GM19467 (cell line): ENCODE measurements around the gene CCL4.
A peak's percentile ranks its signal among the peaks of the same experiment; 100 is the strongest.
"Not testable (repeated sequence)": the region's sequence is repeated elsewhere in the genome, so short reads cannot be mapped to it uniquely, and the experiment has no call there.

Experiments
- ATAC-seq: cut with Tn5 transposase; IDR thresholded peaks from one replicate; pipeline ENCODE4 v1.9.1; 2021; ENCODE audit warnings: mild to moderate bottlenecking, moderate library complexity; ENCODE audit not compliant: unreplicated experiment

Gene CCL4

DNA sequence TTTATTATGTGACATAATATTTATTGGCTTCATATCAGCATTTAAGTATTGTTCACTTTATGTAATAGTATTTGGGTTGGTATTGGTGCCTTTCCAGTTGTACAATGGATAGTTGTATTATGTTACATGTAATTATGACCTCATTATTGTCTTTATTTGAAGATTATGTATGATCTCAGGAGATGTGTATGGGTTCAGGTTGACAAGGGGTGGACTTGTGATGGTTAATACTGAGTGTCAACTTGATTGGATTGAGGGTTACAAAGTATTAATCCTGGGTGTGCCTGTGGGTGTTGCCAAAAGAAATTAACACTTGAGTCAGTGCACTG is 12.0 kb downstream of the CCL4 start:
- ATAC-seq, result not testable (repeated sequence)

DNA sequence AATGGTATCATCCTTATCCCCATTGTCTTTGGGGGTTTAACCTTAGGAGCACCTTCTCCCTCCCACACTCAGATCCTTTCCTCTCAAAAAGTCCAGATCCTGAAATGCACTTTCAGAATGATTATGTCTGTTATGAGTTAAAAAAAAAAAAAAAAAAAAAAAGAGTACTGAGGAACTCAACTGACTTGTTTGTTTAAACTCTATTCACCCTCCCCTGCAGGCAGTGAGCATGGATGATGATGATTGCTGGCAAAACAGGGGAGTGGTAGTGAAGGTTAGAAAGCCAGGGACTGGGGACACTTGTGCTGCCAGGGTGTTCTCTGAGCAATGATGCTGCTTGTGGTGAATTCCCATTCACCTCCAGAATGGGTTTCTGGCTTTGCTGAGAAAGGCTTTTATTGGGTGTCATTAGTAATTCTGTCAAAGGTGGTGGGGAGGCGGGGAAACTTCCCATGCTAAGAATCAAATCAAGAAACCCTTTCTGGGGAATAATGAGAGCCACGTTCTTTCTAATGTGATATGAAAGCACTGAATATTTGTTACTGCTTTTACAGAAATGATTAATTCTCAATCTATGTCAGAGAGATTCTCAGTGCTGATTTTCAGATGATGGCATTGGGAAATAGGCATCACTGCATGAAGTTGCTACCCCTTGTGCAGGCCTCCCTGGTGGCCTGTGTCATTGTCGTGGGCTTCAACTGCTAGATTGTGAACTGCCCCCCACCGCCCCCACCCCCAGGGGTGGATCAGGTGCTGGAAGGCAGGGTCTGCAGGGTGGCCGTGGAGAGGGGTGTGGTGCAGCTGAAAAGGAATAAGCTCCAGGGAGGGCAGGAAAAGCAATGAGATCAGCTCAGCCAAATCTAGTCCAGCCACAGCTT is 14.1 kb downstream of the CCL4 start:
- ATAC-seq, result no peak

DNA sequence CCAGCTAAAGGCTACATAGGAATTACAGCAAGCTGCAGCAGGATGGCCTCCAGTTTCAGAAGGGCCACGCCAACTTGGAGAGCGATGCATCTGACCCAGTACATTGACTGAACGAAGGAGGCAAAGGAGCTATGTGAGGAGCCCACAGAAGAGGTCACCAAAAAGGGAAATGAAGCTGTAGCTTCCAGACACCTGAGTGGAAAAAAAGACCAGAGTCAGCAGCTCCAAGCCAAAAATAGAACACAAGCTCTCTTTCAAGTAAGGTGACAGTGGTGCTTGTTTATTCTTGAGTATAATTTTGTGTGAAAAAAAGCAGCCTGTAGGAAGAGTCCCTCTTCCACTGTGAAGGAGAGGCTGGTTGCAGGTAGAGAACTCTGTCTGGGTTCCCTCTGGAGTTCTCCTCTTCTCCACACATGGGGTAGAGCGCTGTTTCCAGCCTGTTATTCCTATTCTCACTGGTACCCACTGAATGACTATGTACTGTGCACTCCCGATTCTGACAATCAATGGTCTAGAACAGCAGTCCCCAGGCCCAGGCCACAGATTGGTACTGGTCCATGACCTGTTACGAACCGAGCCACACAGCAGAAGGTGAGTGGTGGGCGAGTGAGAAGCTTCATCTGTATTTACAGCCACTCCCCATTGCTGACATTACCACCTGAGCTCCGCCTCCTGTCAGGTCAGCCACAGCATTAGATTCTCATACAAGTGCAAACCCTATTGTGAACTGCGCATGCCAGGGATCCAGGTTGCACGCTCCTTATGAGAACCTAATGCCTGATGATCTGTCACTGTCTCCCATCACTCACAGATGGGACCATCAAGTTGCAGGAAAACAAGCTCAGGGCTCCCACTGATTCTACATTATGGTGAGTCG is 15.1 kb downstream of the CCL4 start:
- ATAC-seq, result no peak

DNA sequence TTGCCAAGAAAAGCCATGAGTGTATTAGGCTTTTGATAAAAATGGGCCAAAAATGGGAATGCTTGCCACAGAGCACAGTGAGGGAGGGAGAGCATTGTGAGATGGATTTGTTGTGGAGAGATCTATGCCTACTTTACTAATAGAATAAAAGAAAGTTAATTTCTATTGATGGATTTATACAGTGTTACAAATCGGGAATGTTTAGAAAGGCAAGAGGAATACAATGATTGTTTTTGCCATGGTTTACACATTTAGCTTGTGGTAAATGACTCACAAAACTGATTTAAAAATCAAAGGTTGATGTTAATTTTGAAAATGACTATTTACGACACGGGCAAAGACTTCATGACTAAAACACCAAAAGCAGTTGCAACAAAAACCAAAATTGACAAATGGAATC is 16.6 kb downstream of the CCL4 start:
- ATAC-seq, result no peak

DNA sequence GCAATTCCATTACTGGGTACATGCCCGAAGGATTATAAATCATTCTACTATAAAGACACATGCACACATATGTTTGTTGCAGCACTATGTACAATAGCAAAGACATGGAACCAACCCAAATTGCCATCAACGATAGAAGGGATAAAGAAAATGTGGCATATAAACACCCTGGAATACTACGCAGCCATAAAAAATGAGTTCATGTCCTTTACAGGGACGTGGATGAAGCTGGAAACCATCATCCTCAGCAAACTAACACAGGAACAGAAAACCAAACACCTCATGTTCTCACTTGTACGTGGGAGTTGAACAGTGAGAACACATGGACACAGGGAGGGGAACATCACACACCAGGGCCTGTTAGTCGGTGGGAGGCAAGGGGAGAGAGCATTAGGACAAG is 17.5 kb downstream of the CCL4 start:
- ATAC-seq, result not testable (repeated sequence)

DNA sequence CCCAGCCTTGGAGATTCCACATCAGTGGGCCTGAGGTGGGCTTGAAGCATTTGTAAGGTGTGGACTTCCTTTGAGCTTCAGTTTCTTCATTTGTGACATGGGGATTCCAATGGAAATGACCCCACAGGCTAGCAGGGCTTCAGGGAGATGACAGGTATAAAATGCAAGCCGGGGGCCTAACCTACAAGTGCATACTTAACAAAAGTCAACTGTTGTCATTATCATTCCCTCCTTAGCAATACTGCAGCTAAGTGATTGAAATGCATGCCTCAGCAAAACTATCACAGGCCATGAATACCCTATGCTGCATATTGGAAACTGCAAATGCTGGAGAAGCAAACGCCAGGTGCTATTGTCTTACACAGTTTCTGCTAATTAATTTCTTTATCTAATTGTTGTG is 19.8 kb downstream of the CCL4 start:
- ATAC-seq, result no peak

DNA sequence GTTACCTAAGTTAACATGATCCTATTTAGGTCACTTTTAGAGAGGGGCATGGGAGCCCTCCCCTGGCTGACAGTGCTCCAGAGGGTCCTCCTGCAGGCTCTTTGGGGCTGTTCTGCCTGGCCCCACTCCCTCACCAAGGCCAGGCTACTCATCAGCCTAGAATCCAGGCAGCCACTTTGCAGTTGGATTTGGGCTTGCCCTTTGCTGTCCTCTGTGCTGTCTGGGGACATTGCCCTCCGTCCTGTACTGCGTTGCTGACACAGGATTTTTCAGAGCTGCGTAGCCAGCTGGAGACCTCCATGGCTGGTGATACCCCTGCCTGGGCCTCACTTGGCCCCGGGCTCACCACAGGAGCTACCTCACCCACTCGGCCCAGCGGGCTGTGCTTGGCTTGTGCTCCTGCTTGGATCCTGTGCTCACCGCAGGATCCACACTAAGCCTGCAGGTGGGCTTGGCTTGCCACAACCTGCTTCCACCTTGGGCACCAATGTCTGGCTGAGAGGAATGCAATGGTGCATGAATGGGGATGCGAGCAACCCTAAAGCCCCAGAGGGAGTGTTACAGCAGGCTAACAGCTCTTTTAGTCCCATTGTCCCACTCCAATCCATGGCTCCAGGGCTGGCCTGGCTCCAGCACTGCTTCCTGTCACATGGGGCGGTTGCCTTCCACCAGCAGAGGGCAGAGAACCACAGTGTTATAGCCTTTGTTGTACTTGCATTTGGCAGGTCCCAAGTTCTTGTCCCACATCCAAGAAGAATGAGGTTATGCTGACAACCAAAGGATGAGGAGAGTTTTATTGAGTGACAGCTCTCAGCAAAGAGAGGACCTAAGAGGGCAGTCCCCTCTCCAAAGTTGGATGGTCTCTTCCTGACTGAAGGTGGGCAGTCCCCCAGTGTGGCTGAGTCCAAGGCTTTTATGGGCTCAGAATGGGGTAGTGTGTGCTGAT is 21.5 kb downstream of the CCL4 start:
- no peak for ATAC-seq

DNA sequence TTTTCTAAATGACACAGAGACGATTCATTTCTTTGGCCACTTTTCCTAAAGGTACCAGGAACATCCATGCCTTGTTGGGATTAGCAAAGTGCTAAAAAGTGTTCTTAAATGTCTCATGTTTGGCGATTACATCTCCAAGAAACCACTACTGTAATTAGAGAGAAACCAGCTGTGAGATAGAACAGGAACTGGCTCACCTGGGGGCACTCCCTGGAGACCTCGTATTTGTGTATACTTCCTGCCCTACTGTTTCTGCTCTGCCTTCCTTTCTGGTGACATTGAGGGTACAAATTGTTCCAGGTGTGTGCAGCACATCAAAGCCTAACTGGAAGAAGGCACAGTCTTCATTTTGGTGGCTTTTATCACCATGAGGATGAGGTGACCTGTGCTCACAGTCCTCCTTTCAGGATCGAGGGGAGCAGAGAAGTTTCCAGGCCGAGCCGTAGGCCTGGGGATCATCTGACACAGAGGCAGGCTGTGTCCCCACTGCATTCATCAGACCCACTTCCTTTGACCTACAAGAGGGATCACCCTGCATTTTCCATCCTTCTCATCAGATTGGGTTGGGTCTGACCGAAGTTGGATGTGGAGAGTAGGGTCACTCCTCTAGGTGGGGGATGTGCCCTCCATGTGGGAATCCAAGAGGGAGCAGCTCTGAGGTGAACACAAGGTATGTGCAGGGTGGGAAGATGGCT is 23.7 kb downstream of the CCL4 start:
- ATAC-seq, result peak; percentile 53

DNA sequence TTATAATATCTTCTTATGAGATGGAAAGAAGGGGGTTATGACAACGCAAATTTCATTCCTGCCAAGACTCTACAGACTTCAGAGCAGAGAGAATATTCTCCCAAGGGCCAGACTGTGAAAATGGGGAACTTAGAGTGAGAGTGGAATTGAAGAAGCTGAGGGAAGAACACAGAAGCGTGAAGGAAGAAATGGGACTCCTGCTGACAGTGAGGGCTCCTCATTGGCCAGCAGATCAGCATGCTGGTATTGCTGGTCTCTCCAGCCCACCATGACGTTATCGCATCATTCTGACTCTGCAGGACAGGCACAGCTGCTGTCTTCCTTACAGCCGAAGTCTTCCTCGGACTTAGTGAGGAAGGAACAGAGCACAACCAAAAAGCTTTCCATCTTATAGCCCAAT is 24.3 kb downstream of the CCL4 start:
- ATAC-seq, result no peak

DNA sequence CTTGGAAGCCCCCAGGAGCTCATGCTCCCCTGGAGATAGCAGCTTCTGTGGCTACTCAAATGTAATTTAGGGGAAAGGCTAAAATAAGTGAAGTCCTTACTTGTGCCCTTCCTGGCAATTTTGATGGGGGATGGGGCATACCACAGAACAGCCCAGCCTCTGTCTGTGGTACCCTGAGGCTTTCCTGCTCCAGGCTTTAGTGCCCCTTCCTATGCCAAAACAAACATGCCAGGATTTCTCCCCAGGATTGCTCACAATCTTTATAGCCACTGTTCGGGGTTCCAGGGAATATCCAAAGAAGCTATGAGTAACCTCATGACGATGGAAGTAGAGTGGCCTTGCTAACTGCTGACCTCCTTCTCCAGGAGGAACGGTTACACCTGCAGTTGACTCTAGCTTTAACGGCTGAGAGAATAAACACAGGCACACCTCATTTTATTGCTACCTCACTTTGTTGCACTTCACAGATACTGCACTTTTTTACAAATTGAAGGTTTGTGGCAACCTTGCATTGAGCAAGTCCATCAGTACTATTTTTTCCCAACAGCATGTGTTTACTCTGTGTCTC is 24.9 kb downstream of the CCL4 start:
- no peak for ATAC-seq

DNA sequence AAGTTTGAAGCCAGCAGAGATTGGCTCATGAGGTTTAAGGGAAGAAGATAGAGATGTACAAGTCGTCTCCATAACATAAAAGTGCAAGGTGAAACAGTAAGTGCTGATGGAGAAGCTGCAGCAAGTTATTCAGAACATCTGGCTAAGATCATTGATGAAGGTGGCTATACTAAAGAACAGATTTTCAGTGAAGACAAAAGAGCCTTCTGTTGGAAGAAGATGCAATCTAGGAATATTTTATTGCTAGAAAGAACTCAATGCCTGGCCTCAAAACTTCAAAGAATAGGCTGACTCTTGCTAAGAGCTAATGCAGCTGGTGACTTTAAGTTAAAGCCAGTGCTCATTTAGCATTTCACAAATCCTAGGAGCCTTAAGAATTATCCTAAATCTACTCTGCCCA is 26.0 kb downstream of the CCL4 start:
- ATAC-seq, result no peak

DNA sequence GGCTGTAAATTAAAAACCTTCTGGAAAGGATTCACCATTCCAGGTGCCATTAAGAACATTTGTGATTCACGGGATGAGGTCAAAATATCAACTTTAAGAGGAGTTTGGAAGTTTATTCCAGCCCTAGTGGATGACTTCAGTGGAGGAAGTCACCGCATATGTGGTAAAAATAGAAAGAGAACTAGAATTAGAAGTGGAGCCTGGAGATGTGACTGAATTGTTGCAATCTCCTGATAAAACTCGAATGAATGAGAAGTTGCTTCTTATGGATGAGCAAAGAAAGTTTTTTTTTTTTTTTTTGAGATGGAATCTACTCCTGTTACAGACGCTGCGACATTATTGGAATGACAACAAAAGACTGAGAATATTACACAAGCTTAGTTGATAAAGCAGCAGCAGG is 26.7 kb downstream of the CCL4 start:
- ATAC-seq, result no peak

DNA sequence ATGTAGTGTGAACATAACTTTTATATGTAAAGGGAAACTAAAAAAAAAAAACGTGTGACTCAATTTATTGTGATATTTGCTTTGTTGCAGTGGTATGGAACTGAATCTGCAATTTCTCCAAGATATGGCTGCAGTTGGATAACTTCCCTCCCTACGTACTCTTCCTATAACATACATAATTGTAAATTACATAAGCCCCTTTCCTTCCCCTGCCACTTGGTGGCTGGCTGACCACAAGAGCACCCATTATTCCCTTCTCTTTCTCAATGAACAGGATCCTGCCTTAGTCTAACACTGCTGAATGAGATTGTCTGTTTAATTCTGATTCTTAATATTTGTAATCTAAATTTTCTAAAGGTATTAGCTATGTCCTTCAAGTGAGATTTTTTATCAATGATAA is 27.8 kb downstream of the CCL4 start:
- ATAC-seq, result no peak

DNA sequence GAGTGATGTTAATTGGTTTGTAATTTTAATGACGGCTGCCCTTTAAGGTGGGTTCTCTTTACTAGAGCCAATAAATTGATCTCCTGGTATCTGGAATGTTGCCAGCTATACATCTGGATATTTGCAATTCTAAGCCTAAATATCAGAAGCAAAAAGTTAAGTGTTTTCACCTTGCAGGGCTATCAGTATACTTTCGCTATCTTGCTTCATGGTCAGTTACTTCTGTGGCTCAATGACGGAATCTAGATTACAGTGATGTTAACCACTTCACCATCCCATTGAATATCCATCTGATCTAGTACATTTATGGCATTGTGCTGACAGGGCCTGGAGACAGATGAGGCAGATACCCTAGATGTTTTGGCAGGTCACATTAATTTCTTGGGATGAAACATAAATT is 28.3 kb downstream of the CCL4 start:
- no peak for ATAC-seq

DNA sequence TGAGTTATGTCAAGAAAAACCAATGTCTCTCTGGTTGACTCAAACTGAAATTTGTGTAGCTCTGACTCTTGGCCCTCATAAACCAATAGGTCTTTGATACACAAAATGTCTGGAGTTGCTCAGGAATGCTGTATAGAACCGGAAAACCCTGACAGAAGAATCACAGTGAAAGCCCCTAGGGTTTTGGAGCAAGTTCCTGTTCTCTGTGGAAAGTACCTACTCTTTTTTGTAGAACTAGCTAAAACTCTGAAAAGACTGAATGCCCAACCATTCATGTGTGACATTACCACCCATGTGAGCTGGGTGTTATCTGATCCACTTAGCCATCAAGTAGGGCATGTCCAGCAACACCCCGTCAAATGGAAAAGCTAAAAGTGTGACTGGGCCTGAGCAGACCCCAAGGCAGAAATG is 28.8 kb downstream of the CCL4 start:
- ATAC-seq, result no peak

DNA sequence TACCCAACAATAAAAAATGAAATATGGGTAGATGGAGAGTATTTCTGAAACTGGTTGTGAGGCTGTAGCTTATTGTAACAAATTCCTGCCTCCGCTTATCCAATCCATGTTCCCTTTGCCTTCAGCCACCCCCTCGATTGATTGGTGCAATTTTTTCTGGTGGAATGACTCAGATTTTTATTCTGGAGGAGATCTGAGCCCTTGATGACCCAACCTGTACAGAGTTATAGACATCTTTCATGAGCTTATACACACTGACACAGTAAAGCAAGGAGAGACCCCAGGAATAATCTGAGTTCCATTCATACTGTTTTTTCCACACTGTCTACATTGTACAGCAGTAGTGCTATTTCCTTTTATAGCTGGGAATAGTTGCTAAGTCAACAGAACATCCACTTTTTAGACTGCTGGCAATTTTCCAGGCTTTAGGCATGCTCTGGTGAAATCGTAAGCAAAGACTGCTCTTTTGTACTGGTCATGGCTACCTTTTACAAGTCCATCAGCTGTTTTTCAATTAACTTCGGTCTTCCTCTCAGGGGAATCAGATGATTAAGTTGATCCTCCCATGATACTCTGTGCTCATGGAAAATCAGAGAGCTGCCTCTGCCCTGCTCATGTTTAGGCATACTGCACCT is 30.1 kb downstream of the CCL4 start:
- no peak for ATAC-seq

DNA sequence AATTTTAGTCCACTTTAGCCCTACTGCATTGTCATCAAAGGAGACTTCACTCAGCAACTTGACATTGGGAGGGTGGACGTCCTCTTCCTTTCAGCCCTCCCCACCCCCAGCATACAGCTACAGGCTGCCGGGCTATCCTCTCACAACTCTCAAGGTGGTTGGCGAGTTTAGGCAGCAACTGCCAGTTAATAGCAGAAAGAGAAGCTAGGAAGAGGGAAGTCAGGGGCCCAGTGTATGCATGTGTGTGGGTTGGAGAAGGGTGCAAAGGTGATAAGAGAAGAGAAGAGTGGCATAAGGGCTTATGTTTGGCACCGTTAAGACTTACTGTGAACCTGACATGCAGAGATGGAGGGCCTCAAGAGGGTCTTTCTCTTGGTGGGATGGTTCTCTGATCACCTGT is 31.8 kb downstream of the CCL4 start:
- no peak for ATAC-seq

DNA sequence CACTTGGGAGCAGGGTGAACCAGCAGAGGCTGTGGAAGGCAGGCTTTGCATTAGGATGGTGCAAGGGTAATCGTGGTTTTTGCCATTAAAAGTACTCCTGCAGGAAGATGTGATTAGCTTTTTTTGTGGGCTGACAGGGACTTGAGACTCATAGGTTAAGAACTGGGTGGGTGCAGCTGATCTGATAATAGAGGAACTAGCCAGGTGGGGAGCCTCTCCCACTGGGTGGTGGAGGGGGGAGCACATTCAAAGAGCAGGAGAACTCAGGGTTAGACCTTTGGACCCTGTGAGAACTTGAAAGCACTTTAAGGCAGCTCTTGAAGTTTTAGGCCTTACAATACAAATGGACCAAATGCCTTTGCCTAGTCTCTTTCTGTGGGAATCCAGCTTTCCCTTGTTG is 32.4 kb downstream of the CCL4 start:
- ATAC-seq, result no peak

DNA sequence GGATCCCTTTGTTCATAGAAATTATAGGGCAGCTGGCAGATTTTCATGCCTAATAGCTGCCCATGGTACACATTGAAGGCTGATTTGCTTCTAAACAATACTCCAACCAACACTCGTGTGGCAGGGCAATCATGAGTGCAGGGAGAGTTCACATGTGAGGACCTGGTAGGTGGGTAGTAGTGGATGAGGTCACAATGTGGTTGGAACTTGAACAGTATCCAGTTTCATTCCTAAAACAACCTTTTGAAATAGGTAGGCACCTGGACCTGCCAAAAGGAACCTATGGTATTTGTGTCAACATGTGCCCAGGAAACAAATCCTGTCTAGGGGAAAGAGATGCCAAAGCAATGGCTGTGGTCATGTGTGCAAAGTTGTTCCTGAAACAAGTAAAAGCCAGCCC is 32.8 kb downstream of the CCL4 start:
- no peak for ATAC-seq

DNA sequence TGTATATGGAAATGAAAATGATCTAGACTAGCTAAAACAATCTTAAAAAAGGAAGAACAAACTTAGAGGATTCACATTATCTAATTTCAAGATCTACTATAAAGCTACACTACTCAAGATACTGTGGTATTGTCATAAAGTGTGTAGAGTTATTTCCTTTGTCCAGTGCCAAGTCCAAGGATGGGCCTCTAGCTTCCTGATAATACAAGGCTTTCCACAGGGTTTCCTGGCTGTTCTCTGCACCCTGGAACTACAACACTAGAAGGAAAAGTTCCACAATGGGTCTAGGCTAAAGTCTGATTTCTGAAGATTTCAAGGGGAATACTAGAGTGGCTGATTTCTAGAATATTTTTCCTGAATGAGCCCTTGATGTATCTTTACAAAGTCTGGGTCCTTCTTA is 38.6 kb downstream of the CCL4 start:
- no peak for ATAC-seq
